ENCODE results near the gene NEUROD6.

The NEUROD6 gene

Small RNA genes within 50 kb of the gene (small RNA-seq; reads per million reads assigned to genes)
- 0 reads per million in 2 experiments for gene AC006380.1
